ENCODE results near the gene CREB5. TPM values are rescaled to one million over a fixed set of nuclear protein-coding genes. Genes with fewer than 3 reads are reported as not detected.

Gene CREB5
- total and polyA plus RNA-seq, 2 donors from 2014 or later, result 3.4 to 27.2 TPM

- peaks cover 4 to 5% (median 5%) of the 10 kb centered on the region in 3 donors for H3K4me1 ChIP-seq (ENCODE audit: control insufficient read depth in 2 of 3, insufficient read depth in 2 of 3, low read depth in 1 of 3, low read length in 3 of 3)
- H3K9ac ChIP-seq (ENCODE audit: low read length in 3 of 3), result peak overlapping the region in 1 of 3 donors; percentile 41
- FAIRE-seq (no peak), DNase-seq (no peak)
- TF ChIP-seq CTCF (IDR thresholded peaks at IDR 0.05; ENCODE audit: borderline replicate concordance, extremely low read depth, insufficient read depth), result no peak
- no peaks in the 10 kb centered on the region for H3K36me3 ChIP-seq (ENCODE audit: control insufficient read depth in 2 of 3, insufficient read depth in 3 of 3, low read length in 3 of 3)
- intact Hi-C loops (cut with DNase I), result no loop called here
- peak overlapping the region in 2 of 3 donors; percentile 1 to 30 for H3K4me3 ChIP-seq (ENCODE audit: low read length in 3 of 3)
- no peaks in the 10 kb centered on the region for H3K9me3 ChIP-seq (ENCODE audit: control insufficient read depth in 2 of 3, insufficient read depth in 1 of 3, low read length in 3 of 3)
- H3K27ac ChIP-seq (ENCODE audit: low read depth in 2 of 2, low read length in 2 of 2), result no peak overlapping the region
- no peaks in the 10 kb centered on the region for H3K27me3 ChIP-seq (ENCODE audit: control insufficient read depth, insufficient read depth, low read length)
Observed at GRCh38 chr7:28687537-28687936, 275.2 kb downstream of the CREB5 start.

- intact Hi-C loops (cut with DNase I), result no loop called here
- Histone ChIP-seq H3K9me3 (ENCODE audit: control insufficient read depth in 2 of 3, insufficient read depth in 1 of 3, low read length in 3 of 3) (no peaks in the 10 kb centered on the region), H3K4me3 (ENCODE audit: low read length in 3 of 3) (no peak overlapping the region), H3K27ac (ENCODE audit: low read depth in 2 of 2, low read length in 2 of 2) (no peak overlapping the region), H3K4me1 (ENCODE audit: control insufficient read depth in 2 of 3, insufficient read depth in 2 of 3, low read depth in 1 of 3, low read length in 3 of 3) (peaks cover 4 to 5% (median 5%) of the 10 kb centered on the region in 3 donors), H3K9ac (ENCODE audit: low read length in 3 of 3) (no peak overlapping the region), H3K27me3 (ENCODE audit: control insufficient read depth, insufficient read depth, low read length) (no peaks in the 10 kb centered on the region), H3K36me3 (ENCODE audit: control insufficient read depth in 2 of 3, insufficient read depth in 3 of 3, low read length in 3 of 3) (no peaks in the 10 kb centered on the region)
- TF ChIP-seq CTCF (IDR thresholded peaks at IDR 0.05; ENCODE audit: borderline replicate concordance, extremely low read depth, insufficient read depth), result no peak
- DNase-seq (no peak), FAIRE-seq (no peak)
Observed at GRCh38 chr7:28688174-28688573, 275.9 kb downstream of the CREB5 start.

GRCh38 chr7:28688651-28689050 is 276.3 kb downstream of the CREB5 start:
- TF ChIP-seq CTCF (IDR thresholded peaks at IDR 0.05; ENCODE audit: borderline replicate concordance, extremely low read depth, insufficient read depth), result no peak
- no peak overlapping the region for H3K4me3 ChIP-seq (ENCODE audit: low read length in 3 of 3)

More at GRCh38 chr7:28688651-28689050, 276.3 kb downstream of the CREB5 start:
- H3K4me1 ChIP-seq (ENCODE audit: control insufficient read depth in 2 of 3, insufficient read depth in 2 of 3, low read depth in 1 of 3, low read length in 3 of 3), result peaks cover 4 to 5% (median 5%) of the 10 kb centered on the region in 3 donors
- no peak overlapping the region for H3K27ac ChIP-seq (ENCODE audit: low read depth in 2 of 2, low read length in 2 of 2)
- no peaks in the 10 kb centered on the region for H3K9me3 ChIP-seq (ENCODE audit: control insufficient read depth in 2 of 3, insufficient read depth in 1 of 3, low read length in 3 of 3)
- FAIRE-seq (no peak), DNase-seq (no peak)
- intact Hi-C loops (cut with DNase I), result no loop called here
- no peak overlapping the region for H3K9ac ChIP-seq (ENCODE audit: low read length in 3 of 3)
- no peaks in the 10 kb centered on the region for H3K36me3 ChIP-seq (ENCODE audit: control insufficient read depth in 2 of 3, insufficient read depth in 3 of 3, low read length in 3 of 3)
- H3K27me3 ChIP-seq (ENCODE audit: control insufficient read depth, insufficient read depth, low read length), result no peaks in the 10 kb centered on the region
